ENCODE results near the gene COTL1.

- TF ChIP-seq CTCF (IDR thresholded peaks at IDR 0.05) (no peak), POLR2A (IDR thresholded peaks at IDR 0.05) (no peak)
Observed at GRCh38 chr16:84532855-84533486, 84.9 kb downstream of the COTL1 start.

Data from adrenal gland (tissue), 5 donors.